HG03025 (cell line): Measurements from ENCODE around the gene PLPPR4.
"Not testable (repeated sequence)": the region's sequence is repeated elsewhere in the genome, so short reads cannot be mapped to it uniquely, and the experiment has no call there.

Experiments used
- ATAC-seq: cut with Tn5 transposase; IDR thresholded peaks from one replicate; pipeline ENCODE4 v1.9.1; 2021; ENCODE audit warnings: mild to moderate bottlenecking, moderate library complexity; ENCODE audit not compliant: unreplicated experiment, low FRiP score

The PLPPR4 gene

GRCh38 chr1:99268021-99268420 lies 3.7 kb downstream of the PLPPR4 start:
- no peak for ATAC-seq

- ATAC-seq: no peak
Observed at GRCh38 chr1:99269321-99269720, 5.0 kb downstream of the PLPPR4 start.

DNA sequence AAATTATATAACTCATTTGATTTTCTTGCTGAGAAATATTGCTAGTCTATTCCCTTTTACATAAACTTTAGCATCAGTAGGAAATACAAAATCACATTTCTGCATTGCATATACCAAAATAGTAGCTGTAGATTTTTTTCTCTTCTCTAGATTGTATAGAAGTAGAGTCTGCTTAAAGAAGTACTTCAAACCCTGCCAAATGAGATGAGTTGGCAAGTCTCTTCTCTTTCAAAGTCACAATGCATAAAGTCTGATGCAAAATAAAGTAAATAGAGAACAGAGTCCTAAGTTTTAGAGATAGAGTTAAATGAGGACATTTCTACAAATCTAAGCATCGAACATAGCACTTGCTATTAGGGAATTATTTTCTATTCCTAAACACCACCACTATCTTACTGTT lies 6.4 kb downstream of the PLPPR4 start:
- no peak for ATAC-seq

- ATAC-seq: no peak
Observed at GRCh38 chr1:99271249-99271648, 7.0 kb downstream of the PLPPR4 start.

DNA sequence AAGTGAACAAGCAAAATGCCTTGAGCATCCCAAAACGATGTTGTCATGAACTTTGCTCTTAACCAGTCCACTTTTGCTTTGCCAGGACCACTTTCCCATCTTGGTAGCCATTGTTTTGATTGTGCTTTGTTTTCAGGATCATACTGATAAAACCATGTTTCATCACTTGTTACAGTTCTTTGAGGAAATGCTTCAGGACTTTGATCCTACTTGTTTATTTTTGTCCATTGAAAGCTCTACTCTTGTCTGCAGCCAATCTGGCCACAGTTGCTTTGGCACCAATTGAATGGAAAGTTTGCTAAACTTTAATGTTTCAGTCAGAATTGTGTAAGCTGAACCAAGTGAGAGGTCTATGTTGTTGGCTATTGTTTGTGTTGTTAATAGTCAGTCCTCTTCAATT lies 12.8 kb downstream of the PLPPR4 start:
- no peak for ATAC-seq

DNA sequence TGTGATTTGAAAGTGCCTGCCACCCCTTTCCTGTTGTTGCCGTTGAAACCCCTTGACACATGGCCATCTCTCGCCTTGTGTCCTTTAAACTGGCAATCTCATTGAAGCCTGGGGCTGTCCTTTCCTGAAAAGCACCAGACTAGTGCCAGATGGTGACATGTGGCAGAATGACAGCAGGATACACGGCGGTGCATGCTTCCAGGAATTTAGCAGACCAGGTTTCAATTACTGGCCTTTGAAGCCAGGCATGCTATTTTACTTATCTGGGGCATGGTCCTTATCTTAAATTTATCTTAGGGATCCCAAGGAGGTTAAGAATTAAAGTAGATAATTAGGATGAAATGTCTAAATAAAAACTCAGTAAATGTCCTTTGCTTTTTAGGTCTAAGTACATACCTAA lies 15.2 kb downstream of the PLPPR4 start:
- ATAC-seq: no peak

GRCh38 chr1:99281105-99281504 lies 16.8 kb downstream of the PLPPR4 start:
- no peak for ATAC-seq

GRCh38 chr1:99282536-99282935 lies 18.2 kb downstream of the PLPPR4 start:
- no peak for ATAC-seq

DNA sequence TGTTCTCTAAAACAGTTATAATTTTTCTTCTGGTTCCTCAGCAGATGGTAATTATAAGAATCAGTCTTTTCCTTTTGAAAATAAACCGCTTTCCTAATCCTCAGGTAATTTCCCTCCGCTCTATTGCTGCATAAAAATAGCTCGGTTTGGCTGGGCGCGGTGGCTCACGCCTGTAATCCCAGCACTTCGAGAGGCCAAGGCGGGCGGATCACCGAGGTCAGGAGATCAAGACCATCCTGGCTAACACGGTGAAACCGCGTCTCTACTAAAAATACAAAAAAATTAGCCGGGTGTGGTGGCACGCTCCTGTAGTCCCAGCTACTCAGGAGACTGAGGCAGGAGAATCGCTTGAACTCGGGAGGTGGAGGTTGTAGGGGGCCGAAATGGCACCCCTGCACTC lies 19.2 kb downstream of the PLPPR4 start:
- ATAC-seq: not testable (repeated sequence)

GRCh38 chr1:99292886-99293285 lies 28.6 kb downstream of the PLPPR4 start:
- ATAC-seq: no peak

DNA sequence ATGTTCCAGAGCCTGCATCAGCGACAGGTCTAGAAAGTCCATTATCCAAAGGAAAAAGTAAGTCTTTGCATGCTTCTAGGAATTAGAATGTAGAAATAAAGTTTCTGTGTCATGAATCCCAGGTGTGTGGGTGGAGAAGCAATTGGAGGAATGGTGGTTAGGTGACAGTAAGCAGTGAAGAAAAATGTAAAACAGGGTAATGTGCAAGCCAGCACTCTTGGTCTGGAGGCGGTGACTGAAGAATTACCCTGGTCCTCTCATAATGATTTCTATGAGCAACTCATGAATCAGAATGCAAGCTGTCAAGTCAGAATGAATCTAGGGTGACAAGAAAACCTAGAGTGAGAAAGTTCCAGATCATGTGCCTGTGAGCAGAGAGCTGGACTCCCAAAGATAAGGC lies 33.6 kb downstream of the PLPPR4 start:
- ATAC-seq: no peak

- no peak for ATAC-seq
Observed at GRCh38 chr1:99304725-99305282, 40.5 kb downstream of the PLPPR4 start.

DNA sequence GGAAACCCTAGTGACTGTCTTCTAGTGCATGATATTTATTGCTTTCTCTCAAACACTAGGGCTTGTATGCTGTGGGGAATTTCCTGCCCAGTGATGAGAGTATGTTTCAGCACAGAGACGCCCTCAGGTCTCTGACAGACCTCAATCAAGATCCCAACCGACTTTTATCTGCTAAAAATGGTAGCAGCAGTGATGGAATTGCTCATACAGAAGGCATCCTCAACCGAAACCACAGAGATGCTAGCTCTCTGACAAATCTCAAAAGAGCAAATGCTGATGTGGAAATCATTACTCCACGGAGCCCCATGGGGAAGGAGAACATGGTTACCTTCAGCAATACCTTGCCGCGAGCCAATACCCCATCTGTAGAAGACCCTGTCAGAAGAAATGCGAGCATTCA lies 41.3 kb downstream of the PLPPR4 start:
- ATAC-seq: no peak

- ATAC-seq: no peak
Observed at GRCh38 chr1:99306056-99306455, 41.8 kb downstream of the PLPPR4 start.

DNA sequence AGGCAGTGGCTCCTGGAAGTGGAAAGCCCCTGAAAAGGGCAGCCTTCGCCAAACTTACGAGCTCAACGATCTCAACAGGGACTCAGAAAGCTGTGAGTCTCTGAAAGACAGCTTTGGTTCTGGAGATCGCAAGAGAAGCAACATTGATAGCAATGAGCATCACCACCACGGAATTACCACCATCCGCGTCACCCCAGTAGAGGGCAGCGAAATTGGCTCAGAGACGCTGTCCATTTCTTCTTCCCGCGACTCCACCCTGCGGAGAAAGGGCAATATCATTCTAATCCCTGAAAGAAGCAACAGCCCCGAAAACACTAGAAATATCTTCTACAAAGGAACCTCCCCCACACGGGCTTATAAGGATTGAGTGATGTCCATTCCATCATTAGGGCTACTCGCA lies 42.4 kb downstream of the PLPPR4 start:
- ATAC-seq: no peak

DNA sequence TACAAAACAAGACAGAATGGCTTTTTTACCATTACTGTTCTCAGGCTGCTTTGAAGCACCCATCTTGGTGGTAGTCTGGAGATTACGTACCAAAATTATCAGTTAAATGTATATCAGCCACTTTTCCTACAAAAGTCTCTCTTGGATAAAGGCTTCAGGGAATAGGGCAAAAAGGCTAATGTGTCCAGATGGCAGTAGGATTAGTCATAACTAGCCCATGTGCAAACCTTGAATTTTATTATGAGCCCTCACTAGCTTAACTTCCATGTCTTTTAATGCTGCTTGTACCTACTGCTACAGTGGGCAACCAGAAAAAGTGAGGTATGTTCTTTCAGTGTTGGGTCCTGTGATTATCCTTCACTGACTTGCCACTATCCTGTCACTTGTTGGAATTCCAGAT lies 51.0 kb downstream of the PLPPR4 start:
- no peak for ATAC-seq

DNA sequence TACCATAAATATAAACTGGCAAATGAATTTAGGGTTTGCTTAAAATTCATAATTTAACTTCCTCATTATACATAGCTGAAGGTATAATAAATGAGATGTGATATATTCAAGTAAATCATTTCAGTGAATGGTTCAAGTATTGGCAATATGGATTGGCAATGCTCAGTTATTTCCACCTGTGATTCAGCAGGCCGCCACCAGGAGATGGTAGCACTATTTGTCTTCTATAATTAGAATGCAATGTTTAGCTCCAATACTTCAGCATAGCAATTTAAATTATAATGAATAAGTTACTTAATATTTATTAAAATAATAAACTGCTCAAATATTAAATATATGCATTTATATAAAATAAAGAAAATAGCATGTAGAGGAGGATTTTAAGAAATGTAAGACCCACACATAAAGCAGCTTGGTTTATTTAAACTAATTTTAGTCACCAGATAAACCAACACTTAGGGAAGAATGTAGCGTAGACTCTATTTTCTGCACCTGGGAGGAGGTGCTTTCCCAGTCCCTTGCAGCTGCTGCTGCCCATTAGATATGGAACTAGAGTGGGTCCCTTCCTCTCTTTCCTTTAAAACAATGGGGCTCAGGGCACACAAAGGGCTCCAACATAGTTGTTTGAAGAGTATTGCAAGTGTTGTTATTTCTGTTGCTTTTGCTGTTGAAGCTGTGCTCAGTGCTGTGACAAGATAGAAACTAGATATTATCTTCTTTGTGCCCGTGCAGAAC lies 62.1 kb downstream of the PLPPR4 start:
- ATAC-seq: no peak

DNA sequence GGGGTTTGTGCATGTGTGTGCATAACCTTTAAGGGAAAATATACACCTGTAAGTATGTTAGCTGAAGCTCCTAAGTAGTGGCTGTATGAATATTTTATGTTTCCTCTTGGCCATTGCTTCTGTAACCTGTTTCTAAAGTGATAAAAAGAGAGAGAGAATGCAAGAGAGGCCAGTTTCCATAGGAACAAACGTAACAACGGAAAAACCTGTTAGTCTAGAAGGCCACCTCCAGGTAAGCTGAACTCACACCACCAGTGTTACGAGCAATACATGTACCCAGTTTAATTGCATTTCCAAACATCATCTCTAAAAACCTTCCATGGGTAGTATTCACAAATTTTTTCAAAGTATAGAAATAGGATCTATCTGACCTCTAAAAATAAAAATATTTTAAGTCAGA lies 63.1 kb downstream of the PLPPR4 start:
- no peak for ATAC-seq

DNA sequence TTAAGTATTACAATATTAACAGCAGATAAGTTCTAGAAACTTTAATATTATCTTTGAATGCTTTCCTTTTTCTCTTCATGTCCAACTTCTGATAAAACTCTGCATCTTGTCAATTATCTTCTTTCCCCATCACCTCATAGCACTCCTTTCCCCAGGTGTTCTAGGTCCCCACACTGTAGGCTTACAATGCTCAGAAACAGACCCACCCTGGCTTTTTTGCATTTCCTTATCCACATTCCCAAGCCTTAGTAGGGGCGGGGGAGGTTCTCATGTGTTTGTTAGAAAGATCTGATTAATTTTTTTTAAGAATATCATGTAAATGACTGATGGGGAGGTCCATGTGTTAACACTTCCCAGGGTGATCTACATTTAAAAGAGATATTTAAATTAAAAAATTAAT lies 63.9 kb downstream of the PLPPR4 start:
- ATAC-seq: no peak

- ATAC-seq: no peak
Observed at GRCh38 chr1:99331083-99331482, 66.8 kb downstream of the PLPPR4 start.

DNA sequence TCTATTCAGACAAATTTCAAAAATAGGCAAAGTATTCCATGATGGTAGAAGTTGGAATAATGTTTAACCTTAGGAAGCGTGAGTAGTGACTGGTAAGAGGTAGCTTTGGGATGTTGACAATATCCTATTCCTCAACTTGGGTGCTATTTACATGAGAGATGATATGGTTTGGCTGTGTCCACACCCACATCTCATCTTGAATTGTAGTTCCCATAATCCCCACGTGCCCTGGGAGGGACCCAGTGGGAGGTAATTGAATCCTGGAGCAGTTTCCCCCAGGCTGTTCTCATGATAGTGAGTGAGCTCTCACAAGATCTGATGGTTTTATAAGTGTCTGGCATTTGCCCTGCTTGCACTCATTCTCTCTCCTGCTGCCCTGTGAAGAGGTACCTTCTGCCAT lies 67.3 kb downstream of the PLPPR4 start:
- no peak for ATAC-seq

DNA sequence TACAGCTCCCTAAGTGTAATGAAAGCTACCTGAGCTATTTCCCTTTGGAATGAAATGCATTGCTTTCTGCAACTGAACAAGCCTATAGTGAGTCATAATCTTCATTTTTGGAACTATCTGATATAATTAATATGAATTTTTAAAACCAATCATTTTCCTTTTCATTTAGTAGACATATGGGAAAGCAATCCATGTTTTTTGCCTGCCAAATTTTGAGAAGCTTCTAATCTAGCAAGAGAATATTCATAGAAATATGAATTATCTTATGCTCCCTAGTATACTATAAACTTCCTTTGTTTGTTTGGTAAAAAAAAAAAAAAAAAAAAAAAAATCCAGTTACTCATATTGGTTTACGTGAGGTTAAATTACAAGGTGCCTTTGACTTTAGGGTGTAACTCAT lies 68.3 kb downstream of the PLPPR4 start:
- ATAC-seq: no peak

GRCh38 chr1:99334991-99335390 lies 70.7 kb downstream of the PLPPR4 start:
- no peak for ATAC-seq
